Femur (tissue), 1 donor: ENCODE measurements around the gene DCX.

Source experiments
- DNase-seq: peaks from one replicate; pipeline ENCODE4 v3.0.0-alpha.2; 2017

The DCX gene

DNA sequence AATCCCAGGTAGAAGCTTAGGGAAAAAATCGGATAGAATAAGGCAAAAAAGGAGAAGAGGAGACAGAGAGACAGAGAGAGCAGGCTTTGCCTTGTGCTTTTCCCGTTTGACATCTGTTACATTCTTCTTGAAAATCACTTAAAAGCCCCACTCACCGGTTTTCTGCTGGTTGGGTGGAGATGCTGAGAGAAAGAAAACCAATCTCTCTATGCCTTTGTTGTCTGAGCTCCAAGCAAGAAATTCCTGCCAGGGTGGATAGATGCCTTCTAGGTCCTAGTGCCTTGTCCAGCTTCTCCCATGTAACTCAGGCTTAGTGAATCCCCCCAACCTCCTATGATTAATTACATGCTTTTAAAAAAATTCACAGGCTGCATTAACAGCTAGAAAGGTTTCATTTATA is at the start of gene DCX:
Gene DCX, minus strand, starts transcription at position 210 of the 400 bp plus-strand sequence. CDS start 1,794 bp downstream, outside the sequence.
- peak; percentile 36 for DNase-seq

- DNase-seq = no peak
These were observed 48.6 kb upstream of the DCX start for GRCh38 chrX:111460607-111461006.

DNA sequence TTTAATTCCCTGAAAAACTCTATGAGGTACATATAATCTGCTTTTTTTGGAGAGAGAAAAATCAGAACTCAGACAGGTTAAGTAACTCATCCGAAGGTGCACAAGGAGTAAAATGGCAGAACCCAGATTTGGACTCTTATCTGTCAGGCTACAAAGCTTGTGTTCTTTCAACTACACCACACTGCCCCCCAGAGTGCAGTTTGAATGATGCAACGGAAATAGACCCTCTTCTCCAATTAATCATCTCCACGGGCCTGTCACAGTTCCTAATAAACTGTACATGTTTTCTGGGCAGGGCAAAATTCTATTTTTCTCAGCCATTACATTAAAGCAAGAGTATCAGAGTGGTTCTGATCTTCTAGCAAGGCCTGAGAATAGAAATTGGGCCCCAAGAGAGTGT is 35.3 kb upstream of the DCX start:
- peak; percentile 36 for DNase-seq

GRCh38 chrX:111445485-111445884 is 33.5 kb upstream of the DCX start:
- DNase-seq = no peak

GRCh38 chrX:111444881-111445280 is 32.9 kb upstream of the DCX start:
- no peak for DNase-seq

DNA sequence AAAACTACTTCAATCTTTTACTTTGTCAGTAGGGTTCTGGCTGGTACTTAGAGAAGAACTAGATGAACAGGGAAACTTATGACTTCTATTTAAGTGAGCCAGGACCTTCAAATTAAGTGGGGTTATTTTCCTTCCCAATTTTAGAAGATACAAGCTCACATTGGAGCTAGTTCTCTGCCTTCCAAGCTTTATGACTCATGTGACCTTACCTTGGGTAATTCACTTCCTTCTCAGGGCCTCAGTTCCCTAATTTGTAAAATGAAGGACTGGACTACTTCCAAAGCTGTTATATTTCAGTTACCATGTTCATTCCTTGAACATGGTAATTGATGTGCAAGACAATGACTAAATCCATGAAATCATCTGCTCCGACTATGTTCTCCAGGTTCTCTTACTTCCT is 32.0 kb upstream of the DCX start:
- DNase-seq = no peak

GRCh38 chrX:111442791-111443190 is 30.8 kb upstream of the DCX start:
- DNase-seq = no peak

- no peak for DNase-seq
These were observed 23.5 kb upstream of the DCX start for GRCh38 chrX:111435469-111435868.

- peak; percentile 32 for DNase-seq
These were observed 19.0 kb upstream of the DCX start for GRCh38 chrX:111431001-111431400.

DNA sequence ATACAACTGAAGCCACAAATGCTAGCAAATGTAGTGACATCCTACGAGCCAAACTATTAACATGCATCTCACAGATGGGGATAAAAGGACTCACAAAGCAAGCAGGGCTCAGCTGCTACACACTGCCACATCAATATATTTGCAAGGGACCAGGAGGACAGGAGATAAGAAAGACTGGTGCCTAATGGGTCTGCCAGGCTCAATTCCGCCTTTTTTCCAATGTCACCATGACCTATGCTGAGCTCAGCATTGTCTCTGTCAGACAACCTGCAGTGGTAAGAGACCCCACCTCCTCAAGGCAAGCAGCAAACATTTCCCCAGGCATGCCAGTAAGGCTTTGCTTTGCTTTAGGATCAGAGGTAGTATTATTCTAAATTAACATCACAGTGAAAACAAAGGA is 435 bp downstream of the DCX start:
- DNase-seq = no peak

GRCh38 chrX:111410590-111411078 is 1.4 kb downstream of the DCX start:
- DNase-seq = no peak

- DNase-seq = no peak
These were observed 2.7 kb downstream of the DCX start for GRCh38 chrX:111409326-111409725.

GRCh38 chrX:111407948-111408347 is 4.0 kb downstream of the DCX start:
- no peak for DNase-seq

- no peak for DNase-seq
These were observed 9.6 kb downstream of the DCX start for GRCh38 chrX:111402344-111402743.

DNA sequence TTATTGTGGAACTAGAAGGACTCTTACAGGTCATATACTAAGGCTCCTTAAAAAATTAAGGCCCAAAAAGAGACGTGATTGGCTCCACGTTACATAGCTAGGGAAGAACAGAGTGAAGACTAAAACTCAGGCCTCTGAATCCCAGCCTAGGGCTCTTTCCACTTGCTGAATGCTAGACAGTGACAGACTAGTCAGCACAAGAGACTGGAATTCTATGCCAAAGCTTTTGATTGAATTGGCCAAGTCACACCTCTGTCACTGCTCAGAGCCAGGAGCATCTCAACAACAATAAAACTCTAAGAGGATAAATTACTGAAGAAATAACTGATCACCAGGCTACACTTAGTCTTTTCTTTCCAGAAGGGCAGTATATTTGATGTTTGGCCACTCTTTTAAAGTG is 16.8 kb downstream of the DCX start:
- DNase-seq = no peak

- no peak for DNase-seq
These were observed 17.4 kb downstream of the DCX start for GRCh38 chrX:111394569-111394968.

- DNase-seq = no peak
These were observed 24.4 kb downstream of the DCX start for GRCh38 chrX:111387470-111388070.

GRCh38 chrX:111386615-111387233 is 25.3 kb downstream of the DCX start:
- no peak for DNase-seq

DNA sequence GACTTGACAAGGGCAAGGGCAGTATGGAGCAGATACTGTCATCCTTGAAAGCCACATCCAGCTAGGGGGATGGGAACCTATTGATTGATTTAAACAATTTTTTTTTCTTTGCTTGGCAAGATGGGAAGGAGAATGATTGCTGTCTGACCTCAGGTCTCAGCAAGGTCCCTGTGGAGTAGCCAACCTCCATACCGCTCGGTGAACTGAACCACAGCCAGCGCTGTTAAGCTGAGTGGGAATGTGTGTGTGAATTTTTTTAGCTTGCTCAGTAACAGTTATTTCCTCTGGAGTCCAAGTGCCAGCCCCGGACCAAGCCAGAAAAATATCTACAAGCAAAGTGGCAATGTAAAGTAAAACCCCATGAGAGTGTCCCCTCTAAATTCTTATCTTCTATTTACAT is 25.9 kb downstream of the DCX start:
- DNase-seq = no peak

GRCh38 chrX:111382277-111382676 is 29.7 kb downstream of the DCX start:
- no peak for DNase-seq

DNA sequence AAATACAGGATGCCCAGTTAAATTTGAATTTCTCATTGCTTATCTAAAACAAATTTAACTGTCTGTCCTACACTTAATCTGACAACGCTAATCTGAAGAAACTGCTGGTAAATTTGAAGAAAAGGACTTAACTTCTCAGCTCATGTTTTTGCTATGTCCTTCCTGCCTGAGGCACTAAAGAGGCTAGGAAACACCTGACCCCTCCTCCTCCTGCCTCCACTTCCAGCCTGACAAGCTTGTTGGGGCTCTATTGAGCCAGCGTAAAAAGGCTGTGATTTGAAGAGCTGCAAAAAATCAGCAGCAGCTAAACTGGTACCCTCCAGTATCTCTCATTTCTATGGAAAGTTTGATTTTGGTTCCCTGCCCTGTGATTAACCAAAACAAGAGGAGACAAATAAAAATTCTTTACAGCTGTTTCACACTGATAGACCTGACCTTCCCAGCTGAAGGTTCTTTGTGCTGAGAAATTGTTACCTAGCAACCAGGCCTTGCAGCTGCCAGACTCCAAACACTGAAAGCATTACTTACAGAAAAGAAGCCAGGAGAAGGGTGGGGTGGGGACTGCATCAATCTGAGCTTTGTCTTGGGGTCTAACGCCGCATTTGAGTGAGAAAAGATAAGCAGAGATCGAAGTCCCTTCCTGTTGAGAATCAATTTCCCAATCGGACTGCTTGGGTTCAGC is 35.0 kb downstream of the DCX start:
- peak; percentile 28 for DNase-seq

GRCh38 chrX:111376486-111376885 is 35.5 kb downstream of the DCX start:
- no peak for DNase-seq

- DNase-seq = no peak
These were observed 36.2 kb downstream of the DCX start for GRCh38 chrX:111375747-111376146.

GRCh38 chrX:111372086-111372485 is 39.9 kb downstream of the DCX start:
- DNase-seq = no peak
